GM12873 (cell line): ENCODE measurements around the gene KATNB1.

ENCODE experiments used
- CTCF ChIP-seq: IDR thresholded peaks from 2 replicates; pipeline ENCODE4 v1.5.1; 2012; ENCODE audit warnings: low read depth, mild to moderate bottlenecking, moderate library complexity, low read length, control low read depth; ENCODE audit not compliant: insufficient read depth; ENCODE audit errors: missing control alignments

KATNB1 gene

DNA sequence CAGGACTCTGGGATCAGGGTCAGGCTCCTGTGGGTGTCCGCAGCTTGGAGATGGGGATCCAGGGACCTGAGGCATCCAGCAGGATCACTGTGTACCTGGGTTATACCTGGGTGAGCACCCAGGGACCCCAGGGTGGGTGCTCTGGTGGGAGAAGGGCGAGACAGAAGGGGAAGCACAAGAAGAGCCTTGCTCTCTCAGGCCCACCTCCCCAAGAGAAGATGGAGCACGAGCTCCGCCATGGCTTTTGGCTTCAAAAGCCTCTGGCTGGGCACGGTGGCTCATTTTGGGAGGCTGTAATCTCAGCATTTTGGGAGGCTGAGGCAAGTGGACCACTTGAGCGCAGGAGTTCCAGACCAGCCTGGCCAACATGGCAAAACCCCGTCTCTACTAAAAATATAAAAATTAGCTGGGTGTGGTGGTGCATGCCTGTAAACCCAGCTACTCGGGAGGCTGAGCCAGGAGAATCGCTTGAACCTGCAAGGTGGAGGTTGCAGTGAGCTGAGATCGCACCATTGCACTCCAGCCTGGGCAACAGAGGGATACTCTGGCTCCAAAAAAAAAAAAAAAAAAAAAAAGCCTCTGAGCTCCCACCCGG lies 32.1 kb upstream of the KATNB1 start:
- no peak for TF ChIP-seq CTCF

DNA sequence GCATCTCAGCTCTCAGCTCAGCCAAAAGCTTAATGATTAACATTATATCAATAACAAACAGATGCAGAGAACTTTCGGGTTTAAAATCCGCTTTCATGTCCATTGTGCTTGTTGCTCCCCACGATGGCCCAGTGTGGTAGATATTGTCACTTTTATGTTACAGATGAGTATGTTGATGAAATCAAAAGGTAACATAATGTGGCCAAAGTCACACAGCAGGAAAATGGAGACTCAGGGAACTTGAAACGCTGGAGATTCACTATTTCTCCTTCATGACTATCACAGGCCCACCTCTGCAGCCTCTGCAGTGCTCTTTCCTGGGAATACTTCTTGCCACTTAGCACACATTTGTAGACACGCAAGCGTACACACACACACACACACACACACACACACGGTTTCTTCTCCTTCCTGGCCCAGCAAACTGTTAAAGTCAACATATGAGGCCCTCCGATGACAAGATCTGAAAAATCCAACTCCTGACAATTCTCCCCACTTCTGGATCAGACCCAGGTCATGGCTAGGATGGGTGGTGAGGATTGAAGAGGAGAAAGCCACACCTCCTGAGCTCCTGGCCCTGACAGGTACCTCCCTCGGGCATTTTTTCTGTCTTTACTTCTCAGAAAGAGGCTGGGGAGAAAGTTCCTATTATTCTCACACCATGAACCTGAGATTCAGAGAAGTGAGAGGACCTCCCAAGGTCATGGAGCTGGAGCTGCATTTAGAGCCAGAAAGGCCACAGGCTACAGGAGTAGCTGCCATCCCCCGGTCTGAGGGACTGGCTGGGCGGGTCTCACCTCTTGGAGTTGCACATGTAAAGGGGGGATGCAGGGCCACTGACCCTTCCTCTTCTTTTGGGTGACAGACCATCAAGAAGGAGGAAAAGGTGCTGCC lies 31.3 kb upstream of the KATNB1 start:
- no peak for TF ChIP-seq CTCF

- TF ChIP-seq CTCF = no peak
These were observed 30.4 kb upstream of the KATNB1 start for GRCh38 chr16:57704905-57705852.

DNA sequence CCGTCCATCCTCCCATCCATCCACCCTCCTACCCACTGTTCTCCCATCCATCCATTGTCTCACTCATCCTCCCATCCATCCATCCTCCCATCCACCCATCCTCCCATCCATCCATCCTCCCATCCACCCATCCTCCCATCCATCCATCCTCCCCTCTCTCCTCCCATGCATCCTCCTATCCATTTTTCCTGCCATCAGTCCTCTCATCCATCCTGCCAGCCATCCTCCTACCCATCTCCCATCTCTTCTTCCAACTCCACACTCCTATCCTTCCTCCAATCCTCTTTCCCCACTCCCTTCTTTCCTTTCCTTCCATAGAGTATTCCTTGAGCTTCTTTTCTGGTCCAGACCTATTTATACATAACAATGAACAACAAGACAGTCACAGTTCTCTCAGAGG lies 28.9 kb upstream of the KATNB1 start:
- TF ChIP-seq CTCF = no peak

GRCh38 chr16:57707331-57707730 lies 28.2 kb upstream of the KATNB1 start:
- TF ChIP-seq CTCF = no peak

DNA sequence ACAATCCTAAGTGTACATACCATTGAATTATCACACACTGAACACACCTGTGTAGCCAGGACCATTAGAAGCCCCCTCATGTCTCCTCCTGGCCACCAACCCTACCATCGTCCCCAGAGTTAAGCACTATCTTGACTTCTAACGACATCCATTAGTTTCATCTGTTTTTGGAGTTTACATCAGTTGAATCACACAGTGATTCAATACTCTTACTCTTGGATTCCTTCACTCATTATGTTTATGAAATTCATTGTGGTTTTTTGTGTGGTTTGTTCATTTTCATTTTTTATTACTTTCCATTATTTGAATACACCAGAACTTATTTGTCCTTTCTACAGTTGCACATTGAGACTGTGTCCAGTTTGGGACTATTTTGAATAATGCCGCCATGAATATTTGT lies 27.4 kb upstream of the KATNB1 start:
- no peak for TF ChIP-seq CTCF

- TF ChIP-seq CTCF = no peak
These were observed 25.9 kb upstream of the KATNB1 start for GRCh38 chr16:57709663-57710062.
